ENCODE results near the gene ZSCAN25.
"Not testable (repeated sequence)": the region's sequence is repeated elsewhere in the genome, so short reads cannot be mapped to it uniquely, and the experiment has no call there.

The ZSCAN25 gene

DNA sequence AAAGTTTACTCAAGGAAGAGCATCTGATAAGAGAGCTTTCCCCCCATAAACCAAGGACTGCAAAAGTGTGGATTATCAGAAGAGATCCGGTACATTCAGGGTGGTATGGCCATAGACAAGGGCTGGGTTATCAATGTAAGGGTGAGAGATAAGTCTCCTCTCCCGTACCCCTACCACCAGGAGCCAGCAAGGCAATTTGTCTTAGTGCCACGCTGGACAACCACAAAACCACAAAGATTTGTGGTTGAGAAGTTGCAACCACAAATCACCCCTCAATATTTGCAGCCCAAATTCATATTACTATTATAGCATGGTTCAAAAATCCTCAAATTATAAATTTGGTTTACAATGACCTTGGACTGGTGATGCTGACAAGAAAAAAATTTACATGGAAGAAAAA lies 2.3 kb upstream of the ZSCAN25 start:
- in situ Hi-C loops (cut with HindIII; ENCODE audit: low pct_ligation_motif_present, low pct_unique_long_range_greater_than_20kb, low sequenced_read_pairs) = no loop called here

DNA sequence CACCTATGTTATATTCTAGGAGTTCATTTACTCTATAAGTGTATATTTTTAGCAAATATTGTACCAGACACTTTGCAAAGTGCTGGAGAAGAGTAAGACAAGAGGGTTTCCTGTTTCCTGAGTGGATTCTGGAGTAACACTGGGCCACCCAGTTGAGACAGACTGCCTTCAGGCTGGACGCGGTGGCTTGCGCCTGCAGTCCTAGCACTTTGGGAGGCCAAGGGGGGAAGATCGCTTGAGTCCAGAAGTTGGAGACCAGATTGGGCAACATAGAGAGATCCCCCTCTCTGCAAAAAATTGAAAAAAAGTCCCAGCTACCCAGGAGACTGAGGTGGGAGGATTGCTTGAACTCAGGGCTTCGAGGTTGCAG lies 772 bp upstream of the ZSCAN25 start:
- no peak for DNase-seq
- in situ Hi-C loops (cut with HindIII; ENCODE audit: low pct_ligation_motif_present, low pct_unique_long_range_greater_than_20kb, low sequenced_read_pairs) = no loop called here

More for the DNA sequence above, 2.3 kb upstream of the ZSCAN25 start:
- no peak for DNase-seq

DNA sequence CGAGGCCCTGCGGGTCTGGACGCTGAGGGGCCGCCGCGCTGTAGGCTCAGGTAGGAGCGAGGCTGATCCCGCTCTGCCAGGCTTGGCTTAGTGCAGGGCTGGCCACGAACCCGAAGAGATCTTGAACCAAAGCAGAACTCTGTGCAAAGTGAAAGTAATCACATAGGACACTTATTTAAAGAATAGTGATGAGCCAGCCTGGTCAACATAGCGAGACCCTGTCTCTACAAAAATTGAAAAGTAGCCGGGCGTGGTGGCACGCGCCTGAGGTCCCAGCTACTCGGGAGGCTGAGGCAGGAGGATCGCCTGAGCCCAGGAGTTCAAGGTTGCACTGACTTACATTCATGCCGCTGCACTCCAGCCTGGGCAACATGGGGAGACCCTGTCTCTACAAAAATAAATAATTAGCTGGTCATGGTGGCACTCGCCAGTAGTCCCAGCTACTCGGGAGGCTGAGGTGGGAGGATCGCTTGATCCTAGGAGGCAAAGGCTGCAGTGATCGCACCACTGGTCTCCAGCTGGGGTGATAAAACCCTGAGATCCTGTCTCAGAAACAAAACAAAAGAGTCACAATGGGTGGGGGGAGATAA lies 541 bp downstream of the ZSCAN25 start:
- DNase-seq = no peak
- in situ Hi-C loops (cut with HindIII; ENCODE audit: low pct_ligation_motif_present, low pct_unique_long_range_greater_than_20kb, low sequenced_read_pairs) = no loop called here

DNA sequence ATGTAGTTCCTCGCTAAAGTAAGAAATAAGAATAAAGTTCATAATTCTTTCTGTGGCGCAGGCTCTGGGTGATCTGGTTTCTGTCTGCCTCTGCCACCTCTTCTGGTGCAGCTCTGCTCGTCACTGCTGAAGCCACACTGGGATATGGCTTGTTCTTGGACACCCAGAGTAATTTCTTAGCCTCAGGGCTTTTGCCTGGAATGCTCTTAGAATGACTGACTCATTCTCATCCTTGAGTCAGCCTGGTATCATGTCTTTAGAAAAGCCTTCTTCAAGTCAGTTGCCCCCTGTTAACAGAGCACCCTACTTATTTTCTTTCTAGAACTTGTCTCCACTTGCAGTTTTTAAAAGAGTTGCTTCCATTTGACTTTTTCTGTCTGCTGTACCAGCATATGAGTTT lies 2.0 kb downstream of the ZSCAN25 start:
- in situ Hi-C loops (cut with HindIII; ENCODE audit: low pct_ligation_motif_present, low pct_unique_long_range_greater_than_20kb, low sequenced_read_pairs) = no loop called here
- peak; percentile 32 for DNase-seq

DNA sequence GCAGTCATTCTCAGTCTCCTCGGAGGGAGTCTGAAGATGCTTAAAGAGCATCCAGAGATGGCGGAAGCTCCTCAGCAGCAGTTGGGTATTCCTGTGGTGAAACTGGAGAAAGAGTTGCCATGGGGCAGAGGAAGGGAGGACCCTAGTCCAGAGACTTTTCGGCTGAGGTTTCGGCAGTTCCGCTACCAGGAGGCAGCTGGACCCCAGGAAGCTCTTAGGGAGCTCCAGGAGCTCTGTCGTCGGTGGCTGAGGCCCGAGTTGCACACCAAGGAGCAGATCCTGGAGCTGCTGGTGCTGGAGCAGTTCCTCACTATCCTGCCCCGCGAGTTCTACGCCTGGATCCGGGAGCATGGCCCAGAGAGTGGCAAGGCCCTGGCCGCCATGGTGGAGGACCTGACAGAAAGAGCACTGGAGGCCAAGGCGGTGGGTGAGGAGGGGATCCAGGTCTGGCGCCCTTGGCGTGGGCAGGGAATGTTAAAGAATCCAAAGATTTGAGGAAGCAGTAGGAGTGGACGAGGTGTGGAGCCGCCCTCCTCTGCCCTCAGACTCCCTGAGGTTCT lies 2.9 kb downstream of the ZSCAN25 start:
- in situ Hi-C loops (cut with HindIII; ENCODE audit: low pct_ligation_motif_present, low pct_unique_long_range_greater_than_20kb, low sequenced_read_pairs) = no loop called here
- DNase-seq = no peak

DNA sequence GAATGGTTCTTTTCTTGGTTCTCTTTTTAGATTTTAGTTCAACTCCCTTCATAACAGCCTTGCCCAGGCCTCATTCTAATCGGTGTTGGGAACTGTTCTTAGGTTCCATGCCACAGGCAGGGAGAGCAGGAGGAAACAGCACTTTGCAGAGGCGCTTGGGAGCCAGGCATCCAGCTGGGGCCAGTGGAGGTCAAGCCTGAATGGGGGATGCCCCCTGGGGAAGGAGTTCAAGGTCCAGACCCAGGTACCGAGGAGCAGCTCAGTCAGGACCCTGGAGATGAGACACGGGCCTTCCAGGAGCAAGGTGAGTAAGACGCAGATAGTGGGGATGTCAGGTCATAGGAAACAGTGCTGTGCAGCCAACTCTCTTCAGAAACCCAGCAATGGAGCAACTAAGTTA lies 4.5 kb downstream of the ZSCAN25 start:
- in situ Hi-C loops (cut with HindIII; ENCODE audit: low pct_ligation_motif_present, low pct_unique_long_range_greater_than_20kb, low sequenced_read_pairs) = no loop called here
- DNase-seq = no peak

DNA sequence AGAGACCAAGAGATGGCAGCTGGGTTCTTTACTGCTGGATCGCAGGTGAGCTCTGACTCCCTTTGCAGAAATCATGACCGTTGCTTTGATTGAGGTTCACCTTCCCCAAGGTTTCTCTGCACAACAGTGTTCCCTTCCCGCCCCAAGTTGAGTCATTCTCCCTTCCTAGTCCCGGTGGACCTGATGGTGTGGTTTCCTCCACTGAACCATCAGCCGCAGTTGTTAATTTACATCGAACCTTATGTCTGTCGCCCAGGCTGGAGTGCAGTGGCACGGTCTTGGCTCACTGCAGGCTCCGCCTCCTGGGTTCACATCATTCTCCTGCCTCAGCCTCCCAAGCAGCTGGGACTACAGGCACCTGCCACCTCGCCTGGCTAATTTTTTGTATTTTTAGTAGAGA lies 5.8 kb downstream of the ZSCAN25 start:
- no peak for DNase-seq

DNA sequence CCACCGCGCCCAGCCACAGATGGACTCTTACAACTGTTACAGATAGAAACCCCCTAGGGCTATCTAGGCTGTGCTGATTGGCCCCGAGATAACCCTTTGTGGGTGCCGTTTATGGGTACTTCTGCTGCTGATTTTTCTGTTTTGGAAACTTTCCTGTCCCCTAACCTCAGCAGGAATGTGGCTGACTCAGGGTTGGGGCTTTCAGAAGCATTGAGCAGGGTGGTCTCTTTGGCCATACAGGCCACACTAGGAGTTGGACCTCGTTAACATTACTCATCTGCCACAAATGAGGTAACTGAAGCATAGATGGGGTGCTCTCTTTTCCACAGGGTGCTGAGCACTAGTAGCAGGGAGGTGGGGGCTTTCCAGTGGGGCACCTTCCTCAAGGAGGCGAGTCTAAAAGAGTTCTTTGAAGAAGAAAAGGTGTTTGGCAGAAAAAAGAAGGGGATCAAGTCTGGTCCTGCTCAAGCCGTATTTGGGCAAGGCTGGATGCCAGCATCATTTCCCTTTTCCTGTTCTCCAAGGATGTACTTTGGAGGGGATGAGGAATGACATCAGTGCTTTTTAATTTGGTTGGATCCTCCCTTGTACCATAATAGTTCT lies 6.4 kb downstream of the ZSCAN25 start:
- in situ Hi-C loops (cut with HindIII; ENCODE audit: low pct_ligation_motif_present, low pct_unique_long_range_greater_than_20kb, low sequenced_read_pairs) = no loop called here
- no peak for DNase-seq

More for the DNA sequence above, 5.8 kb downstream of the ZSCAN25 start:
- in situ Hi-C loops (cut with HindIII; ENCODE audit: low pct_ligation_motif_present, low pct_unique_long_range_greater_than_20kb, low sequenced_read_pairs) = no loop called here

DNA sequence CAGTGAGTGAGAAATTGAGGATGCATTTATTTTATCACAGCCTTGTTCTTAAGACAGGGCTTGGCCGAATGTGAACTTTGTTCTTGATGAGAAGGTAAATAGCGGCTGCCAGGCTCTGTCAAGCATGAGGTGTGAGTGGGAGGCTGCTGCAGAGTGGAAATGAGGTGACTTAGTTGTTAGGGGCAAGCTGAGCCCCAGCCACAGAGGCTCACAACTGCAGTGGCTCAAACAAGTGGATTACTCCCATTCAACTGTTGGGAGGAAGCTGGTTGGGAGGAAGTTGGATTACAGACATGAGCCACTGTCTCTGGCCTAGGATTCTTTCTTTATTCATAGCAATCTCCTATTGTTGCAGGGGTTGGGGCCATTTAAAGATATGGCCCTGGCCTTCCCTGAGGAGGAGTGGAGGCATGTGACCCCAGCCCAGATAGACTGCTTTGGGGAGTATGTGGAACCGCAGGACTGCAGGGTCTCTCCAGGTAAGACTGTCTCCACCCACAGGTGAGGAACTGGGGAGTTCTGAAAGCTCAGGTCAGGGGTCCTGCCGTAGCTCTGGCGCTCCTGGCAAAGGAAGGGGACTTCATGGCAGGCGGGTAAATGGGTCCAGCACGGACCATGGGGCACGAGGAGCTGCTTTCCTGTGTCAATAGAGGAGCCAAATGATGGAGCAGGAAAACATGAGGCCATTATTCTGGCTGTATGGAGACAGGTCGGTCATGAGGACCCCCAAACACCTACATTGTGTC lies 7.1 kb downstream of the ZSCAN25 start:
- in situ Hi-C loops (cut with HindIII; ENCODE audit: low pct_ligation_motif_present, low pct_unique_long_range_greater_than_20kb, low sequenced_read_pairs) = no loop called here
- DNase-seq = no peak

DNA sequence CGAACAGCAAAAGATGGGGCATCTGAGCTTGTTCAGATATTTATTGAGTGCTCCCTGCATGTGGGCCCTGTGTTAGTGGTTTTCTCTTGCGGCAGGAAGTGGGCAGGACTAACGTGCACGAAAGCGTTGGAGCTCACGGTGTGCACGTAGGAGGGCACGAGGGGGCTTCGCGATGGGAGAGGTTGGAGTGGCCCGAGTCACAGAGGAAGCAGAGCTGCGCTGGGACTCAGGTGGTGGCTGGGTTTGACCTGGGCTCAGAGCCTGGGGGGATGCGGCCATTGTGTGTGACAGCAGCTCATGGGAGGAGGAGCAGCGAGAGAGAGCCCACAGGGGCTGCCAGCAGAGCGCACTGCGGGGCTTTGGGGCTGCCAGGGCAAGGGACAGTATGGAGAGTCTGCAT lies 7.7 kb downstream of the ZSCAN25 start:
- in situ Hi-C loops (cut with HindIII; ENCODE audit: low pct_ligation_motif_present, low pct_unique_long_range_greater_than_20kb, low sequenced_read_pairs) = no loop called here
- no peak for DNase-seq

DNA sequence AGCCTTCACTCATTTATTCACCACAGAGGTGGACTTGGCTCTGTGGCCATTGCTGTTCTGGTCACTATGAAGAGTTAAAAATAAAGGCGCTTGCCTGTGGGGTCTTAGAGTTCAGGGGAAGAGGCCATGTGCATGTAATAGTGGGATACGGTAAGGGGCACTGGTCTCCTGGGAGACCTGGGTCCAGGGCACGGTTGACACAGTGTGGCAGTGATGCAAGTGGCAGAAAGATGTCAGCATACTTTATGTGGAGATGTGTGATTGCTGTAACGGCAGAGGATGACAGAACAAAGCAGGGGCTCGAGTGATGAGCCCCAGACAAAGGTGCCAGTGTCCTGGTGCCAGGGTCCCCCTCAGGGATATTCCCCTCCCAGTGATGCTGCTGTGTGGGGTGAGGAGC lies 8.6 kb downstream of the ZSCAN25 start:
- DNase-seq = no peak
- in situ Hi-C loops (cut with HindIII; ENCODE audit: low pct_ligation_motif_present, low pct_unique_long_range_greater_than_20kb, low sequenced_read_pairs) = no loop called here

DNA sequence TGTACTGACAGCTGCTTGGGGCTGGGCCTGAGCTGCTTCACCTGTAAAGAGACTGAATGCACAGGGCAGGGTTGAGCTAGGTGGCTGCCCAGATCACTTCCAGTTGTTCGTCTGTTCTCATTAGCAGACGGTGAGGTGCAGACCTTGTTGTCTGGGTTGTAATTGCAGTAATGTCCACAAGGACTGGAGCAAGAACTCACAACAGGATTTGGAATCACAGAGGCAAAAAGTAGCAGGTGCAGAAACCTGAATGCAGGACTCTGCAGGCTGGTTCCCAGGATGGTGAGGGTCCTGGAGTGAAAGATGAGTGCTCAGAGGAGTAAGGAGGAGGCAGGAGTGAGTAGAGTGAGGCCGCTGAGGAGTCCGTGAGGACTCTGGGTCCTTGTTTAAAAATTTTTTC lies 9.2 kb downstream of the ZSCAN25 start:
- no peak for DNase-seq
- in situ Hi-C loops (cut with HindIII; ENCODE audit: low pct_ligation_motif_present, low pct_unique_long_range_greater_than_20kb, low sequenced_read_pairs) = no loop called here

DNA sequence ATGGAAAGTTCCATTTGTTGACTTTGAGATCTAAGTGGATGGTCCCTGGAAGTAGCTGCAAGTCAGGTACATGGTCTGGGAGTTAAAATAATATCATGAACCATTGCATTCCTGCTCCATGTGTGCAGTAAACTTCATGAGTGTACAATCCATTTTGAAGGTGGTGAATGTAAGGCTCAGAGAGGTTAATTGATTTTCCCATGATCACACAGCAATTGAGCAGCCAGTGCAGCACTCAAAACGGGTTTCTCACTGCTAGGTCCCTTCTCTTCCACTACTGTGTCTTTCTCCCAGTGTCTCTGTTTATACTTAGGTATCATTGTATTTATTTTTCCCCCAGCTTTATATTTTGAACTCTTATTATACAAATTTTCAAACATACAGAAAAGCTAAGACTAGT lies 9.9 kb downstream of the ZSCAN25 start:
- DNase-seq = no peak
- in situ Hi-C loops (cut with HindIII; ENCODE audit: low pct_ligation_motif_present, low pct_unique_long_range_greater_than_20kb, low sequenced_read_pairs) = no loop called here

DNA sequence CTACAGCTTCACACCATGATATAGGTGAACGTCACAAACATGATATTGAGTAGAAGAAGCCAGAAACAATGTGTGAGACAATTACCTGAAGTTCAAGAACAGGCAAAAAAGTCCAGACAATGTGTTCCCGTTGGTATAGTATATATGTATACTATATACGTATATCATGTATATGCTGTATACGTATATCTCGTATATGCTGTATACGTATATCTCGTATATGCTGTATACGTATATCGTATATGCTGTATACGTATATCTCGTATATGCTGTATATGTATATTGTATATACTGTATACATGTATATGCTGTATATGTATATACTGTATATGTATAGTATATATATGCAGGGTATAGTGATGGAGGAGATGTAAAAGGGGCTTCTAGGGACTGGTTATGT lies 10.8 kb downstream of the ZSCAN25 start:
- no peak for DNase-seq
- in situ Hi-C loops (cut with HindIII; ENCODE audit: low pct_ligation_motif_present, low pct_unique_long_range_greater_than_20kb, low sequenced_read_pairs) = no loop called here

DNA sequence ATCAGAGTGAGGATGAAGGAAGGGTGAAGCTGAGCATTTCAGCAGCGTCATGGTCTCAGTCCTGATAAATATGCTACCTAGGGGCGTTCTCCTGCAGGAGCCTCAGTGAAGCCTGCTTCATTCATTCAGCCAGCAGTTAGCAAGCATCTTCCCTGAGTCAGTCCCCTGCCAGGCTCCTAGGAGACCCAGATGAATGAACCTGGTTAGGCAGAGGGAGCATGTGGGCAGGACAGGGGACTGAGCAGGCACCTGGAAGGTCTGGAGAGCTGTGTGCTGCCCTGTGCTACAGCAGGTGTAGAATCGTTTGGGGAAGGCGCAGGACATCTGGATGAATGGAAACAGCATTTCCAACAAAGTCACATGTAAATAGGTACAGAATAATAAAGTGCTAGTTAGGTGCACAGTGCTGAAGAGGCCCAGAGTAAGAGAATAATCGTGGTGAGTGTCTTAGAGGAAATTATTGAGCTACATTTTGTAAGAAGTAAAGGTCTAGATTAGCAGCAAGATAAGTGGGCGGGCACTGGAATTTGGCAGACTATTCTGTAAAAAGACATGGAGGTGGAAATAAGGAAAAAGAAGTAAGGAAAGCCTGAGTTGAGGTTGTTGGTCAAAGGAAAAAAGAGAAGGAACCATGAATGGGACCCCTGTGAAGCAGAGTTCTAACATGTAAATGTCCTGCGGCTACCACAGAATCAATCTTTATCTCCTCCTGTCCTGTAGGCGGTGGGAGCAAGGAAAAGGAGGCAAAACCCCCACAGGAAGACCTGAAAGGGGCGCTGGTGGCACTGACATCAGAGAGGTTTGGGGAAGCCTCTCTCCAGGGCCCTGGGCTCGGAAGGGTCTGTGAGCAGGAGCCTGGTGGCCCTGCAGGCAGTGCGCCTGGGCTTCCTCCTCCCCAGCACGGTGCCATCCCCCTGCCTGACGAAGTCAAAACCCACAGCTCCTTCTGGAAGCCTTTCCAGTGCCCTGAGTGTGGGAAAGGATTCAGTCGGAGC lies 12.0 kb downstream of the ZSCAN25 start:
- in situ Hi-C loops (cut with HindIII; ENCODE audit: low pct_ligation_motif_present, low pct_unique_long_range_greater_than_20kb, low sequenced_read_pairs) = no loop called here
- no peak for DNase-seq

DNA sequence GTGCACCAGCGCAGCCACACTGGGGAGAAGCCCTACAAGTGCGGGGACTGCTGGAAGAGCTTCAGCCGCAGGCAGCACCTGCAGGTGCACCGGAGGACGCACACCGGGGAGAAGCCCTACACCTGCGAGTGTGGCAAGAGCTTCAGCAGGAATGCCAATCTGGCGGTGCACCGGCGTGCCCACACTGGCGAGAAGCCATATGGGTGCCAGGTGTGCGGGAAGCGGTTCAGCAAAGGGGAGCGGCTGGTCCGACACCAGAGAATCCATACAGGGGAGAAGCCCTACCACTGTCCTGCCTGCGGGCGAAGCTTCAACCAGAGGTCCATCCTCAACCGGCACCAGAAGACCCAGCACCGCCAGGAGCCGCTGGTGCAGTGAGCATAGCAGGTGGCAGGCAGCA lies 12.9 kb downstream of the ZSCAN25 start:
- DNase-seq = no peak
- in situ Hi-C loops (cut with HindIII; ENCODE audit: low pct_ligation_motif_present, low pct_unique_long_range_greater_than_20kb, low sequenced_read_pairs) = no loop called here

DNA sequence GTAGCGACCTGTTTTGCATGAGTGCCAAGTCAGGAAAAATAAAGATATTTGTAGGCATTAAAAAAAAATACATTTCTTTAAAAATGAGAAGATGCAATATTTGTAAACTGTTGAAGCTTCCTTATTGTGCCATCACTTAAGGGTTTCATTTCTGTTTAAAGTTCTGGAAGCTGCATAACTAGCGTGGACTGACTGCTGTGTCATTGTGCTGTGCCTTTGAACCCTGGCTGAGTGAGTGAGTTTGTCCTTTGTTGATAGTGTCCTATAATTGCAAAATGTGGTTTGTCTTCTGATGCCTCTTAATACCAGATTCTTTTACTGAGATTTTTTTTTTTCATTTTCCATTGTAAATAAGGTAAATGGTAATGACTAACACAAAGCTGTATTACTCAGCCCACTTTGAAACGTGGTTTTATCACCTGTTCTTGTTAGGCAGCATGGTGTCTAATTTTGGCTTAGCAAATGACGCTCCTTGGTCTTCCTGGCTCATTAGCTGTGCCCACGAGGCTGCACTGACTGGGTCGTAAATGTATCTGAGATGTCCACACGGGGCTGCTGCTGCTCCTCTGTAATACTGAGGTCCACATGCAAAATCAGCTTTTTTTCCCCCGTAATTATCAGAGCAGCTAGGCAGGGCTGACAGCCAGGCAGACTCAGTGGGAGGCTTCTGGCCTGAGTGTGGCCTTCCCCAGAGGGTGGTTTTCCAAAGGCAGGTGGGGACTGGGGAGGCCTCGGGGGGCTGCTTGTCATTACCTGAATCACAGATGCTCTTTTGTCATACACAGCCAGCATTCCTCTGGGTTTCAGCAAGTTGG lies 14.8 kb downstream of the ZSCAN25 start:
- in situ Hi-C loops (cut with HindIII; ENCODE audit: low pct_ligation_motif_present, low pct_unique_long_range_greater_than_20kb, low sequenced_read_pairs) = no loop called here
- DNase-seq = peak; percentile 57

DNA sequence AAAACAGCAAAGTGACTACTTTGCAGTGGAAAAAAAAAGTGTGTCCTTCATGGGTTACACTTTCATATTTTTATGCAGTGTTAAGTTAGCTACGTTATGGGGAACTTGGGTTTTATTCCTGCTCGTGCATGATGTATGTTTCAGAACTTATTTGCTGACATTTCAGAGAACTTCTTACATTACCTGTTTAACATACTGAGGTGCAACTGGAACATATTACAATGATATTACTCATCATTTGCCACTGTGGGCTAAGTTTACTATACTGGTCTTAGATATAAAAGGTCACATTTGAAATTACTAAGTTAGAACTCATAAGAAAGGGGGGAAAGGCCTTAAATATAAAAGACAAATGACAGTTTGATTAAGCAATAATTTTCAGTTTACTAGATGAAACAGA lies 20.7 kb downstream of the ZSCAN25 start:
- in situ Hi-C loops (cut with HindIII; ENCODE audit: low pct_ligation_motif_present, low pct_unique_long_range_greater_than_20kb, low sequenced_read_pairs); DNase-seq: not testable (repeated sequence)

Measured in ACHN (cell line).